Pancreas (tissue), 10 donors: Measurements from ENCODE around the gene C18orf63. TPM values are rescaled to one million over a fixed set of nuclear protein-coding genes. Genes with fewer than 3 reads are reported as not detected.

Experiments used
- ATAC-seq, 4 donors: fragments of 200-7000 bp; cut with Tn5 transposase; one replicate each; pipeline versions ENCODE4 v1.8.0 to v1.9.1; 2020; ENCODE audit warnings: mild to moderate bottlenecking in 4 of 4, moderate library complexity in 4 of 4
- DNase-seq, 6 donors: peaks; one replicate each; pipeline ENCODE4 v3.0.0-alpha.2; 2020
- FAIRE-seq: peaks from 2 replicates; lab custom pipeline; 2012; peaks lifted over from hg19 to GRCh38; lab: Jason Lieb, UNC
- H3K27ac ChIP-seq, 4 donors: fragments of 200-600 bp; sonication (generic); 1 replicate in 3 of 4; 2 replicates in 1 of 4; pipeline versions ENCODE4 v1.5.0 to v1.8.0; 2020
- H3K27me3 ChIP-seq, 4 donors: fragments of 200-600 bp; one replicate each; pipeline ENCODE4 v1.8.0; 2021
- H3K36me3 ChIP-seq, 3 donors: fragments of 200-600 bp; sonication (generic) in 1 of 3; one replicate each; pipeline versions ENCODE4 v1.5.0 to v1.8.0; 2020 to 2021
- H3K4me1 ChIP-seq, 3 donors: fragments of 200-600 bp; one replicate each; pipeline ENCODE4 v1.8.0; 2021
- H3K4me3 ChIP-seq, 4 donors: fragments of 200-600 bp; sonication (generic) in 2 of 4; one replicate each; pipeline versions ENCODE4 v1.5.0 to v1.8.0; 2020 to 2021
- H3K9me3 ChIP-seq, 4 donors: fragments of 200-600 bp; one replicate each; pipeline ENCODE4 v1.8.0; 2021
- CTCF ChIP-seq, 4 donors: fragments of 200-600 bp; sonication (generic) in 3 of 4; IDR thresholded peaks; one replicate each; pipeline versions ENCODE4 v1.5.0 to v1.8.0; 2021; ENCODE audit warnings: antibody characterized with exemption in 4 of 4
- WGBS, 2 donors: extraction: QIAGEN DNeasy Blood & Tissue Kit; methylation state at CpG; one replicate each; pipeline ENCODE4 v1.1.7; 2013; 5-methylcytosine and 5-hydroxymethylcytosine counted together
- intact Hi-C, 3 donors: fragments of 100-400 bp; cut with DNase I; formaldehyde crosslinking; loops; one replicate each; pipeline versions ENCODE4 v1.11.1 to v1.14.2; 2022
- polyA plus RNA-seq, 2 donors: library from polyadenylated mRNA; stranded (reverse); fragments of 200-250 nt; gene quantifications; one replicate each; pipeline ENCODE4 v1.2.3, GENCODE V29; 2013
- total RNA-seq, 6 donors: library from RNA; stranded (reverse); fragmentation: NEBNext Ultra II Directional in 4 of 6; extraction: Animal tissue kit (Norgen Biotek cat#: 25700) in 4 of 6; gene quantifications; one replicate each; pipeline versions ENCODE4 v1.2.1 to v1.2.4, GENCODE V29; 2021 to 2023
- donor health status: healthy with polysubstance abuse.
- donor health status: DM: no; HTN: no; CAD: no; lungs with moderate emphysema.
- donor health status: DM: no; HTN: no; CAD: no.
- donor health status: control.
- donor health status: control.
- donor health status: Bipolar disorder and iron deficiency.
- donor health status: DM: yes; HTN: yes; CAD: no.
- donor health status: DM: no; HTN: no; CAD: no.
- donor health status: DM: no; HTN: no; CAD: no.
- donor health status: DM: yes; HTN: yes; CAD: no.

C18orf63 gene
- total and polyA plus RNA-seq, 8 donors = not detected

GRCh38 chr18:74281980-74282754 lies 33.5 kb upstream of the C18orf63 start:
- peak; percentile 19 to 48 (median 36) for ATAC-seq
- intact Hi-C loops = no loop called here
- no peak for FAIRE-seq
- no peak for TF ChIP-seq CTCF (IDR thresholded peaks at IDR 0.05)
- peak in 2 of 6 donors; percentile 47 to 49 for DNase-seq
- Histone ChIP-seq H3K9me3 (no peaks in the 10 kb centered on the region), H3K36me3 (no peaks in the 10 kb centered on the region), H3K27me3 (no peaks in the 10 kb centered on the region), H3K27ac (peak overlapping the region; percentile 54 to 92 (median 76)), H3K4me3 (peak overlapping the region in 2 of 4 donors; percentile 2), H3K4me1 (peaks cover 51 to 85% (median 79%) of the 10 kb centered on the region in 3 donors)
- 14 to 18% methylated on average over 12 of the region's 12 CpGs for WGBS, 2 donors

- WGBS, 2 donors = 29 to 49% methylated on average over 10 of the region's 10 CpGs
- ATAC-seq (no peak), DNase-seq (no peak), FAIRE-seq (no peak)
- Histone ChIP-seq H3K4me3 (peak overlapping the region in 2 of 4 donors; percentile 2), H3K27ac (peak overlapping the region; percentile 54 to 92 (median 76)), H3K4me1 (peaks cover 57 to 88% (median 75%) of the 10 kb centered on the region in 3 donors), H3K36me3 (no peaks in the 10 kb centered on the region), H3K27me3 (no peaks in the 10 kb centered on the region), H3K9me3 (no peaks in the 10 kb centered on the region)
- intact Hi-C loops = no loop called here
- no peak for TF ChIP-seq CTCF (IDR thresholded peaks at IDR 0.05)
Observed at GRCh38 chr18:74282755-74283554, 32.7 kb upstream of the C18orf63 start.

- Histone ChIP-seq H3K27me3 (no peaks in the 10 kb centered on the region), H3K27ac (peak overlapping the region; percentile 28 to 92 (median 72)), H3K9me3 (no peaks in the 10 kb centered on the region), H3K4me1 (peaks cover 57 to 83% (median 72%) of the 10 kb centered on the region in 3 donors), H3K36me3 (no peaks in the 10 kb centered on the region), H3K4me3 (no peak overlapping the region)
- DNase-seq (no peak), FAIRE-seq (no peak), ATAC-seq (peak in 1 of 4 donors; percentile 7)
- TF ChIP-seq CTCF (IDR thresholded peaks at IDR 0.05) = no peak
- intact Hi-C loops = no loop called here
- WGBS, 2 donors = 41 to 46% methylated on average over 10 of the region's 10 CpGs
Observed at GRCh38 chr18:74283646-74284045, 32.0 kb upstream of the C18orf63 start.

- DNase-seq (no peak), FAIRE-seq (no peak), ATAC-seq (no peak)
- WGBS, 2 donors = 21 to 23% methylated on average over 11 of the region's 11 CpGs
- intact Hi-C loops = no loop called here
- Histone ChIP-seq H3K4me3 (no peak overlapping the region), H3K27ac (peak overlapping the region; percentile 6 to 92 (median 67)), H3K9me3 (no peaks in the 10 kb centered on the region), H3K36me3 (no peaks in the 10 kb centered on the region), H3K4me1 (peaks cover 51 to 81% (median 65%) of the 10 kb centered on the region in 3 donors), H3K27me3 (no peaks in the 10 kb centered on the region)
- no peak for TF ChIP-seq CTCF (IDR thresholded peaks at IDR 0.05)
Observed at GRCh38 chr18:74284191-74284979, 31.3 kb upstream of the C18orf63 start.
